ENCODE measurements around the gene ABCA2.
A peak's percentile ranks its signal among the peaks of the same experiment; 100 is the strongest.

Gene ABCA2

GRCh38 chr9:136960212-136960937 lies 67.7 kb downstream of the ABCA2 start:
- Histone ChIP-seq H3K36me3 (no peaks in the 10 kb centered on the region), H3K9me3 (ENCODE audit: severe bottlenecking) (no peaks in the 10 kb centered on the region), H3K27ac (peak overlapping the region; percentile 75; the same call in 1 of the 2 replicates), H3K4me3 (ENCODE audit: low read depth, low read length) (no peak overlapping the region), H3K27me3 (ENCODE audit: insufficient read depth, low read depth, severe bottlenecking) (no peaks in the 10 kb centered on the region)
- no peak for TF ChIP-seq CTCF (IDR thresholded peaks at IDR 0.05; ENCODE audit: low read depth, low read length)
- no peak for DNase-seq

GRCh38 chr9:136958898-136959850 lies 68.9 kb downstream of the ABCA2 start:
- no peak for TF ChIP-seq CTCF (IDR thresholded peaks at IDR 0.05; ENCODE audit: low read depth, low read length)
- Histone ChIP-seq H3K9me3 (ENCODE audit: severe bottlenecking) (no peaks in the 10 kb centered on the region), H3K27ac (no peak overlapping the region), H3K36me3 (no peaks in the 10 kb centered on the region), H3K27me3 (ENCODE audit: insufficient read depth, low read depth, severe bottlenecking) (no peaks in the 10 kb centered on the region), H3K4me3 (ENCODE audit: low read depth, low read length) (no peak overlapping the region)
- DNase-seq, result no peak

GRCh38 chr9:136958473-136958872 lies 69.6 kb downstream of the ABCA2 start:
- DNase-seq, result no peak
- Histone ChIP-seq H3K27ac (no peak overlapping the region), H3K9me3 (ENCODE audit: severe bottlenecking) (no peaks in the 10 kb centered on the region), H3K4me3 (ENCODE audit: low read depth, low read length) (no peak overlapping the region), H3K36me3 (no peaks in the 10 kb centered on the region), H3K27me3 (ENCODE audit: insufficient read depth, low read depth, severe bottlenecking) (no peaks in the 10 kb centered on the region)
- TF ChIP-seq CTCF (IDR thresholded peaks at IDR 0.05; ENCODE audit: low read depth, low read length), result no peak

- Histone ChIP-seq H3K27ac (no peak overlapping the region), H3K4me3 (ENCODE audit: low read depth, low read length) (no peak overlapping the region), H3K36me3 (no peaks in the 10 kb centered on the region), H3K9me3 (ENCODE audit: severe bottlenecking) (no peaks in the 10 kb centered on the region), H3K27me3 (ENCODE audit: insufficient read depth, low read depth, severe bottlenecking) (no peaks in the 10 kb centered on the region)
- no peak for TF ChIP-seq CTCF (IDR thresholded peaks at IDR 0.05; ENCODE audit: low read depth, low read length)
- no peak for DNase-seq
Observed at GRCh38 chr9:136957901-136958300, 70.1 kb downstream of the ABCA2 start.

GRCh38 chr9:136957461-136957860 lies 70.6 kb downstream of the ABCA2 start:
- Histone ChIP-seq H3K27me3 (ENCODE audit: insufficient read depth, low read depth, severe bottlenecking) (no peaks in the 10 kb centered on the region), H3K9me3 (ENCODE audit: severe bottlenecking) (no peaks in the 10 kb centered on the region), H3K36me3 (no peaks in the 10 kb centered on the region), H3K4me3 (ENCODE audit: low read depth, low read length) (no peak overlapping the region), H3K27ac (no peak overlapping the region)
- no peak for TF ChIP-seq CTCF (IDR thresholded peaks at IDR 0.05; ENCODE audit: low read depth, low read length)
- no peak for DNase-seq
